Stimulated activated CD4-positive, alpha-beta T cell treated with anti-CD3 and anti-CD28 coated beads, Interleukin-1b, Interleukin-23, amount 100 ng/mL, for 4 hours (primary cell): ENCODE results near the gene COG4.
A peak's percentile ranks its signal among the peaks of the same experiment; 100 is the strongest.
"Not testable (repeated sequence)": the region's sequence is repeated elsewhere in the genome, so short reads cannot be mapped to it uniquely, and the experiment has no call there.

Experiments used
- DNase-seq, 2 donors: peaks; one replicate each; pipeline ENCODE4 v3.0.0-alpha.2; 2020; ENCODE audit warnings: low read depth in 2 of 2

The COG4 gene

GRCh38 chr16:70457446-70458166, 65.7 kb downstream of the COG4 start:
- DNase-seq = no peak

- DNase-seq = no peak
Measured at GRCh38 chr16:70455910-70456309, 67.4 kb downstream of the COG4 start.

GRCh38 chr16:70454222-70455034, 68.9 kb downstream of the COG4 start, which contains the start of gene FCSK:
Gene FCSK (plus strand): TSS chr16:70454595. CDS start chr16:70463191, 8,596 bp downstream.
- DNase-seq = peak; percentile 59 to 62

- DNase-seq = no peak
Measured at GRCh38 chr16:70453892-70454221, 69.5 kb downstream of the COG4 start.

- DNase-seq = no peak
Measured at GRCh38 chr16:70453117-70453891, 70.0 kb downstream of the COG4 start.

- DNase-seq = not testable (repeated sequence)
Measured at GRCh38 chr16:70451004-70451340, 72.4 kb downstream of the COG4 start.

GRCh38 chr16:70450142-70451003, 73.0 kb downstream of the COG4 start:
- DNase-seq = not testable (repeated sequence)

- no peak for DNase-seq
Measured at GRCh38 chr16:70448075-70448474, 75.3 kb downstream of the COG4 start.

GRCh38 chr16:70444249-70445063, 78.9 kb downstream of the COG4 start:
- DNase-seq = no peak

- no peak for DNase-seq
Measured at GRCh38 chr16:70442344-70442743, 81.0 kb downstream of the COG4 start.

GRCh38 chr16:70441406-70441990, 81.9 kb downstream of the COG4 start:
- no peak for DNase-seq

- no peak for DNase-seq
Measured at GRCh38 chr16:70440009-70440692, 83.2 kb downstream of the COG4 start.

- peak; percentile 89 to 91 for DNase-seq
Measured at GRCh38 chr16:70438969-70439862, 84.1 kb downstream of the COG4 start, which contains the start of gene ST3GAL2. Gene ST3GAL2 (minus strand): TSS chr16:70439100. CDS start chr16:70398530, 40,570 bp downstream.

GRCh38 chr16:70438585-70438968, 84.8 kb downstream of the COG4 start:
- no peak for DNase-seq

- DNase-seq = no peak
Measured at GRCh38 chr16:70437582-70438557, 85.5 kb downstream of the COG4 start.

GRCh38 chr16:70437017-70437581, 86.3 kb downstream of the COG4 start:
- no peak for DNase-seq
